Activated naive CD4-positive, alpha-beta T cell treated with Interleukin-2 at 50 U/mL for 16 hours (primary cell): ENCODE measurements around the gene CCL26.
"Not testable (repeated sequence)": the region's sequence is repeated elsewhere in the genome, so short reads cannot be mapped to it uniquely, and the experiment has no call there.

Experiments
- DNase-seq: peaks from one replicate; pipeline ENCODE4 v3.0.0-alpha.2; 2020

Gene CCL26

GRCh38 chr7:75789361-75789924 lies 17.4 kb upstream of the CCL26 start:
- DNase-seq: no peak

GRCh38 chr7:75788154-75788847 lies 16.3 kb upstream of the CCL26 start:
- DNase-seq: not testable (repeated sequence)

GRCh38 chr7:75783058-75783457 lies 11.0 kb upstream of the CCL26 start:
- not testable (repeated sequence) for DNase-seq

- DNase-seq: not testable (repeated sequence)
Measured at GRCh38 chr7:75780647-75781273, 8.7 kb upstream of the CCL26 start.

- not testable (repeated sequence) for DNase-seq
Measured at GRCh38 chr7:75779516-75779915, 7.5 kb upstream of the CCL26 start.

- DNase-seq: not testable (repeated sequence)
Measured at GRCh38 chr7:75779035-75779434, 7.0 kb upstream of the CCL26 start.

GRCh38 chr7:75776295-75776971 lies 4.4 kb upstream of the CCL26 start:
- DNase-seq: peak; percentile 64

- DNase-seq: not testable (repeated sequence)
Measured at GRCh38 chr7:75773958-75774357, 1.9 kb upstream of the CCL26 start.

- no peak for DNase-seq
Measured at GRCh38 chr7:75771224-75771623, 787 bp downstream of the CCL26 start.

- DNase-seq: no peak
Measured at GRCh38 chr7:75762350-75762917, 9.6 kb downstream of the CCL26 start.

- DNase-seq: not testable (repeated sequence)
Measured at GRCh38 chr7:75761801-75762200, 10.2 kb downstream of the CCL26 start.

- DNase-seq: no peak
Measured at GRCh38 chr7:75758491-75758890, 13.5 kb downstream of the CCL26 start.

GRCh38 chr7:75757860-75758259 lies 14.2 kb downstream of the CCL26 start:
- no peak for DNase-seq

GRCh38 chr7:75756991-75757676 lies 14.9 kb downstream of the CCL26 start:
- no peak for DNase-seq

- no peak for DNase-seq
Measured at GRCh38 chr7:75756206-75756990, 15.6 kb downstream of the CCL26 start.

GRCh38 chr7:75743455-75743859 lies 28.6 kb downstream of the CCL26 start:
- DNase-seq: no peak

GRCh38 chr7:75740846-75741497 lies 31.0 kb downstream of the CCL26 start:
- no peak for DNase-seq

GRCh38 chr7:75739796-75740672 lies 32.0 kb downstream of the CCL26 start:
- DNase-seq: no peak

GRCh38 chr7:75738975-75739795 lies 32.8 kb downstream of the CCL26 start:
- peak; percentile 100 for DNase-seq
